HepG2 (cell line): ENCODE data around the gene NIFK. TPM values are rescaled to one million over a fixed set of nuclear protein-coding genes. Genes with fewer than 3 reads are reported as not detected.

Source experiments
- ATAD3A ChIP-seq: sonication (generic); formaldehyde crosslinking; IDR thresholded peaks from 2 replicates; pipeline ENCODE4 v1.4.0; 2020; ENCODE audit warnings: missing genetic modification reagents
- MEIS1 ChIP-seq: sonication (generic); formaldehyde crosslinking; IDR thresholded peaks from 2 replicates; pipeline ENCODE4 v1.9.0; 2021; ENCODE audit warnings: mild to moderate bottlenecking, missing genetic modification reagents, moderate library complexity, borderline replicate concordance
- NR2C2 ChIP-seq: sonication (generic); formaldehyde crosslinking; IDR thresholded peaks from 2 replicates; pipeline ENCODE4 v1.4.0; 2020; ENCODE audit warnings: missing genetic modification reagents, mild to moderate bottlenecking, moderate library complexity, borderline replicate concordance
- RFXANK ChIP-seq: IDR thresholded peaks from 2 replicates; pipeline ENCODE4 v1.6.1; 2016
- SNAI1 ChIP-seq: sonication (generic); formaldehyde crosslinking; IDR thresholded peaks from 2 replicates; pipeline ENCODE4 v1.5.0; 2020; ENCODE audit warnings: mild to moderate bottlenecking, missing genetic modification reagents, borderline replicate concordance
- TOE1 ChIP-seq: sonication (generic); formaldehyde crosslinking; IDR thresholded peaks from 2 replicates; pipeline ENCODE4 v1.4.0; 2020; ENCODE audit warnings: mild to moderate bottlenecking, missing genetic modification reagents
- ZFP41 ChIP-seq: sonication (generic); formaldehyde crosslinking; IDR thresholded peaks from 2 replicates; pipeline ENCODE4 v1.4.0; 2020; ENCODE audit warnings: mild to moderate bottlenecking, missing genetic modification reagents, borderline replicate concordance
- ZNF12 ChIP-seq: sonication (generic); formaldehyde crosslinking; IDR thresholded peaks from 2 replicates; pipeline ENCODE4 v1.5.0; 2020; ENCODE audit warnings: missing genetic modification reagents
- ZNF160 ChIP-seq: sonication (generic); formaldehyde crosslinking; IDR thresholded peaks from 2 replicates; pipeline ENCODE4 v1.8.0; 2022; ENCODE audit warnings: mild to moderate bottlenecking, inconsistent platforms, missing genetic modification reagents
- ZNF24 ChIP-seq: fragments of 450-650 bp; IDR thresholded peaks from 2 replicates; pipeline ENCODE4 v1.6.1; 2017; ENCODE audit warnings: antibody characterized with exemption, mild to moderate bottlenecking
- ZNF292 ChIP-seq: sonication (generic); formaldehyde crosslinking; IDR thresholded peaks from 2 replicates; pipeline ENCODE4 v1.8.1; 2022; ENCODE audit warnings: mild to moderate bottlenecking, low read depth, missing genetic modification reagents, borderline replicate concordance
- ZNF652 ChIP-seq: IDR thresholded peaks from 2 replicates; pipeline ENCODE4 v1.6.1; 2016; ENCODE audit warnings: low read depth, borderline replicate concordance
- polyA plus RNA-seq, 8 experiments: library from polyadenylated mRNA; depleted of rRNA in 3 of 8; stranded (reverse) in 7 of 8; unstranded in 1 of 8; fragments of >200 nt; fragmentation: Illumina TruSeq in 4 of 8; extraction: Trizol in 4 of 8; gene quantifications; 2 replicates each; pipeline versions ENCODE4 v1.2.1 to v1.2.3, GENCODE V29; 2011 to 2016; ENCODE audit warnings: low read depth in 4 of 8, missing spikeins in 1 of 8, mixed read lengths in 1 of 8; ENCODE audit not compliant: insufficient read depth in 1 of 8
- total RNA-seq, 5 experiments: library from RNA; depleted of rRNA; stranded (reverse); fragments of >200 nt; fragmentation: Illumina TruSeq; extraction: Trizol; gene quantifications; 2 replicates each; pipeline ENCODE4 v1.2.3, GENCODE V29; 2016; ENCODE audit warnings: low read depth in 1 of 5
- TF ChIP-seq, protein P1 (sequence below): sonication (generic); formaldehyde crosslinking; conservative IDR thresholded peaks from 2 replicates; pipeline ENCODE4 v1.8.0; 2022; ENCODE audit warnings: missing genetic modification reagents
- TF ChIP-seq, protein P2 (sequence below): IDR thresholded peaks from 2 replicates; pipeline ENCODE4 v1.6.1; 2016
- TF ChIP-seq, protein P3 (sequence below): sonication (generic); formaldehyde crosslinking; IDR thresholded peaks from 2 replicates; pipeline ENCODE4 v1.4.0; 2020; ENCODE audit warnings: missing genetic modification reagents
- TF ChIP-seq, protein P4 (sequence below): IDR thresholded peaks from 2 replicates; pipeline ENCODE4 v1.6.1; 2016; ENCODE audit warnings: missing biosample characterization, missing genetic modification reagents, low read depth
- TF ChIP-seq, protein P5 (sequence below): fragments of 450-650 bp; IDR thresholded peaks from 2 replicates; pipeline ENCODE4 v1.6.1; 2016

Gene NIFK
- total and polyA plus RNA-seq, 2 of the 13 experiments (the other 11 are each of a cell fraction or from before 2014, with no cell fraction given): 19.6 to 105 TPM

DNA sequence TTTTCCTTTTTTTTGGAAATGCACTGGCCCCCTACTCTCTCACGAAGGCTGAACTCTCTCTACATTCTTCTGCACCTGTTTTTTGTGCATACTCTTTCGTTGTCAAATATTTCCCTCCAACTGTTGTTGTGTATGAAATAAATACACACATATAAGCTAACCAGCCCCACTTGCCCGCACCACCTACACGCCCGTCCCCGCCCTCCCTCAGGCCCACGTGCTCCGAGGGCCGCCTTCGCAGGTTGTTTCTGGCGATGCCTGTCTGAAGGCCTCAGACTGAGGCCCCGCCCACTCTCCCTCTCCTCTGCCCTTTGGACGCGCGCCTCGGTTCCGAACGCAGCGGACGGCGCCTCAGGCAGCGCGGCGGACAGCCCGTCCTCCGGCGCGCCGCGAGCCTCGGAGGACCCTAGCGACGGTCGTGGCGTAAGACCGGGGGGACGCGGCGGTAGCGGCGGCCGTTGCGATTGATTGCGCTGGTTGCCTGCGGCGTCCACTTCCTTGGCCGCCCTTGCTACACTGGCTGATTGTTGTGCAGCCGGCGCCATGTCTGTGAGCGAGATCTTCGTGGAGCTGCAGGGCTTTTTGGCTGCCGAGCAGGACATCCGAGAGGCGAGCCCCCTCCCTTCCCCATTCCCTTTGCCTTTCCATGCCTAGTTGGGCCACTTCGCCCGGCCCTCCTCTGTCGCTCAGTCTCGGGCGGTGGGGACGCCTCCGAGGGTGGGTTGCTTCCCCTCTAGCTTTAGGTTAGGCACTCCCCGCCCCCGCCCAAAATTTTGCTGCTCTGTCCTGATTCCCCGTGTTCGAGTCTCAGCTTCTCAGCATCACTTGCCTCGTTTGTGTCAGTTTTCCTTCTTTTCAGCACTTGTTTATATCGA is 18.8 kb upstream of the NIFK start, which contains the start of gene TSN (continued):
- TF ChIP-seq, protein P1, sequence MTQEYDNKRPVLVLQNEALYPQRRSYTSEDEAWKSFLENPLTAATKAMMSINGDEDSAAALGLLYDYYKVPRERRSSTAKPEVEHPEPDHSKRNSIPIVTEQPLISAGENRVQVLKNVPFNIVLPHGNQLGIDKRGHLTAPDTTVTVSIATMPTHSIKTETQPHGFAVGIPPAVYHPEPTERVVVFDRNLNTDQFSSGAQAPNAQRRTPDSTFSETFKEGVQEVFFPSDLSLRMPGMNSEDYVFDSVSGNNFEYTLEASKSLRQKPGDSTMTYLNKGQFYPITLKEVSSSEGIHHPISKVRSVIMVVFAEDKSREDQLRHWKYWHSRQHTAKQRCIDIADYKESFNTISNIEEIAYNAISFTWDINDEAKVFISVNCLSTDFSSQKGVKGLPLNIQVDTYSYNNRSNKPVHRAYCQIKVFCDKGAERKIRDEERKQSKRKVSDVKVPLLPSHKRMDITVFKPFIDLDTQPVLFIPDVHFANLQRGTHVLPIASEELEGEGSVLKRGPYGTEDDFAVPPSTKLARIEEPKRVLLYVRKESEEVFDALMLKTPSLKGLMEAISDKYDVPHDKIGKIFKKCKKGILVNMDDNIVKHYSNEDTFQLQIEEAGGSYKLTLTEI: no peak
- TF ChIP-seq, protein P2, sequence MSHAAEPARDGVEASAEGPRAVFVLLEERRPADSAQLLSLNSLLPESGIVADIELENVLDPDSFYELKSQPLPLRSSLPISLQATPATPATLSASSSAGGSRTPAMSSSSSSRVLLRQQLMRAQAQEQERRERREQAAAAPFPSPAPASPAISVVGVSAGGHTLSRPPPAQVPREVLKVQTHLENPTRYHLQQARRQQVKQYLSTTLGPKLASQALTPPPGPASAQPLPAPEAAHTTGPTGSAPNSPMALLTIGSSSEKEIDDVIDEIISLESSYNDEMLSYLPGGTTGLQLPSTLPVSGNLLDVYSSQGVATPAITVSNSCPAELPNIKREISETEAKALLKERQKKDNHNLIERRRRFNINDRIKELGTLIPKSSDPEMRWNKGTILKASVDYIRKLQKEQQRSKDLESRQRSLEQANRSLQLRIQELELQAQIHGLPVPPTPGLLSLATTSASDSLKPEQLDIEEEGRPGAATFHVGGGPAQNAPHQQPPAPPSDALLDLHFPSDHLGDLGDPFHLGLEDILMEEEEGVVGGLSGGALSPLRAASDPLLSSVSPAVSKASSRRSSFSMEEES (CRISPR knock-in tag): peak; percentile 92
- peak; percentile 85; the same call in 1 of the 2 replicates for TF ChIP-seq RFXANK (CRISPR knock-in tag)
- peak; percentile 41; the same call in 1 of the 2 replicates for TF ChIP-seq ZNF292 (CRISPR knock-in tag)
- TF ChIP-seq ZNF160: peak; percentile 95
- peak; percentile 90; the same call in 1 of the 2 replicates for TF ChIP-seq TOE1 (CRISPR knock-in tag)
- no peak for TF ChIP-seq ZNF12 (CRISPR knock-in tag)
- no peak for TF ChIP-seq SNAI1 (CRISPR knock-in tag)
- peak; percentile 37; the same call in 1 of the 2 replicates for TF ChIP-seq ZNF24
- TF ChIP-seq ZNF652 (CRISPR knock-in tag): no peak
- TF ChIP-seq, protein P3, sequence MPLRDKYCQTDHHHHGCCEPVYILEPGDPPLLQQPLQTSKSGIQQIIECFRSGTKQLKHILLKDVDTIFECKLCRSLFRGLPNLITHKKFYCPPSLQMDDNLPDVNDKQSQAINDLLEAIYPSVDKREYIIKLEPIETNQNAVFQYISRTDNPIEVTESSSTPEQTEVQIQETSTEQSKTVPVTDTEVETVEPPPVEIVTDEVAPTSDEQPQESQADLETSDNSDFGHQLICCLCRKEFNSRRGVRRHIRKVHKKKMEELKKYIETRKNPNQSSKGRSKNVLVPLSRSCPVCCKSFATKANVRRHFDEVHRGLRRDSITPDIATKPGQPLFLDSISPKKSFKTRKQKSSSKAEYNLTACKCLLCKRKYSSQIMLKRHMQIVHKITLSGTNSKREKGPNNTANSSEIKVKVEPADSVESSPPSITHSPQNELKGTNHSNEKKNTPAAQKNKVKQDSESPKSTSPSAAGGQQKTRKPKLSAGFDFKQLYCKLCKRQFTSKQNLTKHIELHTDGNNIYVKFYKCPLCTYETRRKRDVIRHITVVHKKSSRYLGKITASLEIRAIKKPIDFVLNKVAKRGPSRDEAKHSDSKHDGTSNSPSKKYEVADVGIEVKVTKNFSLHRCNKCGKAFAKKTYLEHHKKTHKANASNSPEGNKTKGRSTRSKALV: peak; percentile 74; the same call in 1 of the 2 replicates
- TF ChIP-seq, protein P4, sequence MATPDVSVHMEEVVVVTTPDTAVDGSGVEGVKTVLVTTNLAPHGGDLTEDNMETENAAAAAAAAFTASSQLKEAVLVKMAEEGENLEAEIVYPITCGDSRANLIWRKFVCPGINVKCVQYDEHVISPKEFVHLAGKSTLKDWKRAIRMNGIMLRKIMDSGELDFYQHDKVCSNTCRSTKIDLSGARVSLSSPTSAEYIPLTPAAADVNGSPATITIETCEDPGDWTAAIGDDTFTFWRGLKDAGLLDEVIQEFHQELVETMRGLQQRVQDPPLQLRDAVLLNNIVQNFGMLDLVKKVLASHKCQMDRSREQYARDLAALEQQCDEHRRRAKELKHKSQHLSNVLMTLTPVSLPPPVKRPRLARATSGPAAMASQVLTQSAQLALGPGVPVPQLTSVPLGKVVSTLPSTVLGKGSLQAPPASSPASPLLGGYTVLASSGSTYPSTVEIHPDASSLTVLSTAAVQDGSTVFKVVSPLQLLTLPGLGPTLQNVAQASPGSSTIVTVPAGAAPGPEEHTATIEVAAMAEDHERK: peak; percentile 92
- no peak for TF ChIP-seq ZFP41
- peak; percentile 87 for TF ChIP-seq NR2C2 (CRISPR knock-in tag)
- TF ChIP-seq ATAD3A (CRISPR knock-in tag): peak; percentile 57; the same call in 1 of the 2 replicates
- TF ChIP-seq, protein P5, sequence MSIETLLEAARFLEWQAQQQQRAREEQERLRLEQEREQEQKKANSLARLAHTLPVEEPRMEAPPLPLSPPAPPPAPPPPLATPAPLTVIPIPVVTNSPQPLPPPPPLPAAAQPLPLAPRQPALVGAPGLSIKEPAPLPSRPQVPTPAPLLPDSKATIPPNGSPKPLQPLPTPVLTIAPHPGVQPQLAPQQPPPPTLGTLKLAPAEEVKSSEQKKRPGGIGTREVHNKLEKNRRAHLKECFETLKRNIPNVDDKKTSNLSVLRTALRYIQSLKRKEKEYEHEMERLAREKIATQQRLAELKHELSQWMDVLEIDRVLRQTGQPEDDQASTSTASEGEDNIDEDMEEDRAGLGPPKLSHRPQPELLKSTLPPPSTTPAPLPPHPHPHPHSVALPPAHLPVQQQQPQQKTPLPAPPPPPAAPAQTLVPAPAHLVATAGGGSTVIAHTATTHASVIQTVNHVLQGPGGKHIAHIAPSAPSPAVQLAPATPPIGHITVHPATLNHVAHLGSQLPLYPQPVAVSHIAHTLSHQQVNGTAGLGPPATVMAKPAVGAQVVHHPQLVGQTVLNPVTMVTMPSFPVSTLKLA: peak; percentile 97
- no peak; the same call in 1 of the 2 replicates for TF ChIP-seq MEIS1 (CRISPR knock-in tag)
